Naive thymus-derived CD4-positive, alpha-beta T cell (primary cell): ENCODE measurements around the gene MESD. TPM values are rescaled to one million over a fixed set of nuclear protein-coding genes. Genes with fewer than 3 reads are reported as not detected.
A peak's percentile ranks its signal among the peaks of the same experiment; 100 is the strongest.

Experiments
- ATAC-seq: fragments of 150-1000 bp; cut with Tn5 transposase; 2 replicates; pipeline ENCODE4 v1.10.0; 2021; ENCODE audit warnings: mild to moderate bottlenecking, moderate library complexity
- CTCF ChIA-PET: fragments of 350-600 bp; sonication (Branson Sonifier 250); formaldehyde crosslinking; loops from one replicate; lab custom pipeline; 2021; ENCODE audit warnings: antibody characterized with exemption; lab: Charles Lee
- POLR2A ChIA-PET: fragments of 350-600 bp; sonication (Branson Sonifier 250); formaldehyde crosslinking; loops from one replicate; lab custom pipeline; 2021; ENCODE audit warnings: antibody characterized with exemption, inconsistent platforms; lab: Charles Lee
- DNase-seq, 9 donors: peaks; one replicate each; pipeline versions ENCODE4 v3.0.0 to v3.0.0-alpha.2; 2020 to 2022; ENCODE audit warnings: mixed read lengths in 1 of 9
- H3K27ac ChIP-seq: one replicate; pipeline ENCODE4 v1.7.0; 2013; ENCODE audit warnings: mild to moderate bottlenecking, low read depth, low read length, moderate library complexity
- H3K27me3 ChIP-seq, 2 donors: one replicate each; pipeline ENCODE4 v1.7.0; 2013; ENCODE audit warnings: low read length in 2 of 2, mild to moderate bottlenecking in 2 of 2, moderate library complexity in 2 of 2; ENCODE audit not compliant: control insufficient read depth in 2 of 2, insufficient read depth in 2 of 2
- H3K36me3 ChIP-seq, 3 experiments: 1 replicate in 2 of 3; 2 replicates in 1 of 3; pipeline ENCODE4 v1.7.0; 2013; ENCODE audit warnings: low read length in 3 of 3, mild to moderate bottlenecking in 3 of 3, moderate library complexity in 1 of 3; ENCODE audit not compliant: insufficient read depth in 3 of 3, control insufficient read depth in 2 of 3
- H3K4me1 ChIP-seq, 2 donors: one replicate each; pipeline ENCODE4 v1.7.0; 2013; ENCODE audit warnings: low read length in 2 of 2, mild to moderate bottlenecking in 2 of 2, moderate library complexity in 1 of 2; ENCODE audit not compliant: control insufficient read depth in 2 of 2, insufficient read depth in 2 of 2
- H3K4me3 ChIP-seq: 2 replicates; pipeline ENCODE4 v1.7.0; 2013; ENCODE audit warnings: mild to moderate bottlenecking, low read length
- H3K9me3 ChIP-seq, 3 experiments: 1 replicate in 2 of 3; 2 replicates in 1 of 3; pipeline ENCODE4 v1.7.0; 2013; ENCODE audit warnings: low read length in 3 of 3; ENCODE audit not compliant: control insufficient read depth in 2 of 3
- H3K27ac Mint-ChIP-seq, 9 donors: one replicate each; pipeline ENCODE4 v1.8.0; 2020 to 2022; ENCODE audit warnings: mixed read lengths in 9 of 9, mild to moderate bottlenecking in 8 of 9, moderate library complexity in 5 of 9, inconsistent platforms in 2 of 9
- H3K27me3 Mint-ChIP-seq, 5 donors: one replicate each; pipeline ENCODE4 v1.8.0; 2021 to 2022; ENCODE audit warnings: mixed read lengths in 5 of 5, mild to moderate bottlenecking in 1 of 5
- H3K36me3 Mint-ChIP-seq, 5 donors: one replicate each; pipeline ENCODE4 v1.8.0; 2020 to 2022; ENCODE audit warnings: mixed read lengths in 5 of 5, mild to moderate bottlenecking in 3 of 5, inconsistent platforms in 1 of 5
- H3K4me1 Mint-ChIP-seq, 7 donors: one replicate each; pipeline ENCODE4 v1.8.0; 2020 to 2022; ENCODE audit warnings: mixed read lengths in 7 of 7, mild to moderate bottlenecking in 3 of 7, inconsistent platforms in 1 of 7
- H3K4me3 Mint-ChIP-seq, 10 donors: one replicate each; pipeline ENCODE4 v1.8.0; 2020 to 2022; ENCODE audit warnings: mild to moderate bottlenecking in 10 of 10, mixed read lengths in 10 of 10, moderate library complexity in 6 of 10, inconsistent platforms in 2 of 10
- H3K9me3 Mint-ChIP-seq, 11 donors: one replicate each; pipeline ENCODE4 v1.8.0; 2020 to 2022; ENCODE audit warnings: mixed read lengths in 11 of 11, mild to moderate bottlenecking in 4 of 11, inconsistent platforms in 1 of 11, moderate library complexity in 1 of 11
- intact Hi-C, 2 donors: fragments of 100-400 bp; cut with micrococcal nuclease; formaldehyde crosslinking; loops; one replicate each; pipeline ENCODE4 v1.15.1; 2023
- polyA plus RNA-seq, 2 donors: library from polyadenylated mRNA; unstranded; fragments of 300-500 nt; fragmentation: Illumina TruSeq; gene quantifications; one replicate each; pipeline ENCODE4 v1.2.3, GENCODE V29; 2021
- total RNA-seq, 6 experiments: library from RNA in 5 of 6; stranded (reverse) in 5 of 6; gene quantifications; 1 replicate in 5 of 6; 2 replicates in 1 of 6; pipeline ENCODE4 v1.2.3 and lab custom pipeline; 2021 to 2026

Gene MESD
- total and polyA plus RNA-seq, 7 experiments from 2014 or later, result 17.1 to 42.5 (median 29.3) TPM

DNA sequence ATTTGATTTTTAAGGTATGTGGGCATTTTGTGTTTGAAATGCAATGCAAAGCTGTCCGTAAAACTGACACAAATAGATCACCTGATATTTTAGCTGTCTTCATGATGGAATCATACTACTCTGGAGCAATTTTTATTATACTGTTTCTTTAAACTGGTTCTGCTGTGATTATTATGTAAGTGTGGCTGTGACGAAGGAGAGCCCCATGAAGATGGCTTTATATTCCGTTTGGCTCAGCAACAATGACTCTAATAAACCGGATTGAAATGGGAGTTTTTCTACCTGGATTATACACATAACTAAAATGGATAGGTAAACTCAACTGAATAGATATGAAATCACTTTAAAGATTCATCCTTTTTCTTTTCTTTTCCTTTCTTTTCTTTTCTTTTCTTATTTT lies 20.5 kb upstream of the MESD start:
- H3K4me3 Mint-ChIP-seq, result no peak overlapping the region
- ChIA-PET POLR2A (interaction anchor here (0.5 to 2.0 kb wide), 3 partner anchors 9 to 26 kb away, joined by 4 to 9 read pairs (median 5); partner anchors contain the start of gene TLNRD1), CTCF (no interaction called here)
- H3K27ac ChIP-seq, result no peak overlapping the region
- peaks cover 0 to 10% (median 8%) of the 10 kb centered on the region in 5 donors for H3K36me3 Mint-ChIP-seq
- H3K9me3 Mint-ChIP-seq, result no peaks in the 10 kb centered on the region
- DNase-seq (no peak), ATAC-seq (no peak)
- no peaks in the 10 kb centered on the region for H3K27me3 Mint-ChIP-seq
- intact Hi-C loops, result no loop called here
- H3K27ac Mint-ChIP-seq, result peak overlapping the region in 4 of 9 donors; percentile 4 to 20 (median 8)
- H3K4me3 ChIP-seq, result no peak overlapping the region
- H3K27me3 ChIP-seq, result no peaks in the 10 kb centered on the region
- peaks cover 4 to 16% of the 10 kb centered on the region in 2 donors for H3K4me1 ChIP-seq
- H3K4me1 Mint-ChIP-seq, result peaks cover 13 to 59% (median 43%) of the 10 kb centered on the region in 7 donors
- H3K36me3 ChIP-seq, result no peaks in the 10 kb centered on the region
- H3K9me3 ChIP-seq, result no peaks in the 10 kb centered on the region

DNA sequence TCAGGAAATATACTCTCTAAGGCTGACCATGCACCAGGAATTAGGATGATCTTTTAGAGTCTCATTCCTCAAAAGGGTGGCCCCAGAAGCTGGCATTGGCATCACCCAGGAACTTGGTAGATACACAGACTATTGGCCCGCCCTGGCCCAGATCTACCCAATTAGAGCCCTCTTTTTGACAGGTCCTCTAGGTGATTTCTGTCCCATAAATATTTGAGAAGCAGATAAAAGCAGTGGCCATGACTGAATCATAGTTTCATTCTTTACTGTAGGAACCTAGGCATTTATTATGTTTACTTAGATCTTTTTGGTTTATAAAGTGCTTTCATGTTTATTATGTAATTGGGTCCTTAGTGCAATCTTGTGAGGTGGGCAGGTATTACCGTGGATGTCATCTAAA lies 18.7 kb upstream of the MESD start:
- no peaks in the 10 kb centered on the region for H3K27me3 ChIP-seq
- H3K27me3 Mint-ChIP-seq, result no peaks in the 10 kb centered on the region
- no peaks in the 10 kb centered on the region for H3K9me3 ChIP-seq
- no peak overlapping the region for H3K27ac ChIP-seq
- ATAC-seq (no peak), DNase-seq (no peak)
- no peak overlapping the region for H3K4me3 ChIP-seq
- H3K9me3 Mint-ChIP-seq, result no peaks in the 10 kb centered on the region
- ChIA-PET POLR2A (no interaction called here), CTCF (interaction anchor here (1.2 kb wide), 1 partner anchor 260 kb away, joined by 3 read pairs; no protein-coding TSS in a partner anchor)
- peak overlapping the region in 3 of 9 donors; percentile 2 to 65 (median 48) for H3K27ac Mint-ChIP-seq
- peaks cover 0 to 2% (median 0%) of the 10 kb centered on the region in 3 experiments for H3K36me3 ChIP-seq
- H3K36me3 Mint-ChIP-seq, result peaks cover 0 to 16% (median 6%) of the 10 kb centered on the region in 5 donors
- peaks cover 29 to 77% (median 61%) of the 10 kb centered on the region in 7 donors for H3K4me1 Mint-ChIP-seq
- no peak overlapping the region for H3K4me3 Mint-ChIP-seq
- intact Hi-C loops, result loop anchor here in 1 of 2 donors (10.0 kb wide), 3 partner anchors 314 to 1536 kb away; partner anchors contain the start of genes ABHD17C and RPS17
- peaks cover 12 to 34% of the 10 kb centered on the region in 2 donors for H3K4me1 ChIP-seq

DNA sequence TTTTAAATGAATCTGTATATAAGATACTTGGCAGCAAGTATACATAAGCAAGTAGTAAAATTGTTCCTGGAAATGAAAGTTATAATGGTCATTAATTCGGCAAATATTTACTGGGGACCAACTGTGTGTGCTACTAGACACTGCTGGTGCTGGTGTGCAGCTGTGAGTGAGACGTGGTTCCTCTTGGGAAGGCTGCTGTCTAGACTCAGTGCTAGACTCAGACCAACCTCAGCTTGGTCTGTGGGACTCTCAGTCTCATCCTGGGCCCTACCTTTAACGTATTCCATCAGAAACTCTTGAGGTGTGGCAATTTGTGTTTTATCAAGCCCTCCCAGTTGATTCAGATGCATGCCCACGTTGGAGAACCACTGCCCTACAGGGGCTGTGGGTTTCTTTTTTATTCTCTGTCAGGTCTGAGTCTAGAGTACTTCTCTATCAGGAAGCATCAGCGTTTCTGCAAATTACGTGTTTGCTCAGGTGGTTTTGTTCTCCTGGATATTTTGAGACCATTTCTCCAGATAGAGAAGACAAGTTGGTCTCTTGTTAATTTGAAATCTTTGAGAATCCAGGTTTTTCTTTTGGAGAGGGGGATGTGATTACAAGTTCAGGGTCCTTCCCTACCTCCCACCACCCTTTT lies 17.9 kb upstream of the MESD start:
- ChIA-PET POLR2A (no interaction called here), CTCF (interaction anchor here (0.7 kb wide), 1 partner anchor 35 kb away, joined by 4 read pairs; no protein-coding TSS in a partner anchor)
- H3K27ac Mint-ChIP-seq, result peak overlapping the region in 3 of 9 donors; percentile 25 to 77 (median 69)
- H3K4me3 Mint-ChIP-seq, result no peak overlapping the region
- Histone ChIP-seq H3K36me3 (peaks cover 0 to 9% (median 0%) of the 10 kb centered on the region in 3 experiments), H3K27me3 (no peaks in the 10 kb centered on the region), H3K9me3 (no peaks in the 10 kb centered on the region), H3K4me1 (peaks cover 18 to 40% of the 10 kb centered on the region in 2 donors), H3K4me3 (no peak overlapping the region), H3K27ac (no peak overlapping the region)
- H3K36me3 Mint-ChIP-seq, result peaks cover 0 to 19% (median 6%) of the 10 kb centered on the region in 5 donors
- DNase-seq (no peak), ATAC-seq (no peak)
- H3K27me3 Mint-ChIP-seq, result no peaks in the 10 kb centered on the region
- no peaks in the 10 kb centered on the region for H3K9me3 Mint-ChIP-seq
- H3K4me1 Mint-ChIP-seq, result peaks cover 29 to 80% (median 63%) of the 10 kb centered on the region in 7 donors
- intact Hi-C loops, result loop anchor here in 1 of 2 donors (10.0 kb wide), 3 partner anchors 313 to 1537 kb away; partner anchors contain the start of genes ABHD17C and RPS17

- no peaks in the 10 kb centered on the region for H3K27me3 ChIP-seq
- Mint-ChIP-seq H3K4me3 (no peak overlapping the region), H3K4me1 (peaks cover 29 to 78% (median 62%) of the 10 kb centered on the region in 7 donors), H3K36me3 (peaks cover 0 to 20% (median 6%) of the 10 kb centered on the region in 5 donors), H3K27ac (peak overlapping the region in 1 of 9 donors; percentile 58), H3K9me3 (no peaks in the 10 kb centered on the region), H3K27me3 (no peaks in the 10 kb centered on the region)
- H3K9me3 ChIP-seq, result no peaks in the 10 kb centered on the region
- DNase-seq (no peak), ATAC-seq (no peak)
- no peak overlapping the region for H3K27ac ChIP-seq
- ChIA-PET POLR2A (no interaction called here), CTCF (interaction anchor here (0.6 kb wide), 1 partner anchor 36 kb away, joined by 3 read pairs; no protein-coding TSS in a partner anchor)
- H3K4me1 ChIP-seq, result peaks cover 18 to 40% of the 10 kb centered on the region in 2 donors
- intact Hi-C loops, result loop anchor here in 1 of 2 donors (10.0 kb wide), 3 partner anchors 311 to 1539 kb away; partner anchors contain the start of genes ABHD17C and RPS17
- peaks cover 0 to 9% (median 0%) of the 10 kb centered on the region in 3 experiments for H3K36me3 ChIP-seq
- H3K4me3 ChIP-seq, result no peak overlapping the region
These were observed 16.5 kb upstream of the MESD start for GRCh38 chr15:81006124-81006523.

DNA sequence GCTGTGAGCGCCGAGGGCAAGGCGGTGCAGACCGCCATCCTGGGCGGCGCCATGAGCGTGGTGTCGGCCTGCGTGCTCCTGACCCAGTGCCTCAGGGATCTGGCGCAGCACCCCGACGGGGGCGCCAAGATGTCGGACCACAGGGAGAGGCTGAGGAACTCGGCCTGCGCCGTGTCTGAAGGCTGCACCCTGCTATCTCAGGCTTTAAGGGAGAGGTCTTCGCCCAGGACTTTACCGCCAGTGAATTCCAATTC lies 13.4 kb upstream of the MESD start:
- peaks cover 24 to 47% of the 10 kb centered on the region in 2 donors for H3K4me1 ChIP-seq
- peak overlapping the region; percentile 32 to 84 (median 78) for H3K4me3 Mint-ChIP-seq
- CTCF ChIA-PET, result interaction anchor here (0.9 kb wide), 1 partner anchor 12 kb away, joined by 3 read pairs; no protein-coding TSS in a partner anchor
- peaks cover 30 to 72% (median 61%) of the 10 kb centered on the region in 7 donors for H3K4me1 Mint-ChIP-seq
- H3K27ac Mint-ChIP-seq, result peak overlapping the region in 3 of 9 donors; percentile 25 to 82 (median 65)
- H3K9me3 Mint-ChIP-seq, result no peaks in the 10 kb centered on the region
- intact Hi-C loops, result loop anchor here (5.0 to 10.0 kb wide), 6 partner anchors 308 to 1542 kb away; partner anchors contain the start of genes ABHD17C (in 1 of the 2), MEX3B (in 1 of the 2), RPS17 (in 1 of the 2) and ZFAND6 (in 1 of the 2)
- H3K27me3 ChIP-seq, result no peaks in the 10 kb centered on the region
- H3K36me3 Mint-ChIP-seq, result peaks cover 0 to 25% (median 6%) of the 10 kb centered on the region in 5 donors
- POLR2A ChIA-PET, result interaction anchor here (5.2 kb wide), 1 partner anchor 14 kb away, joined by 87 read pairs; the partner anchor contains the start of gene MESD
- H3K36me3 ChIP-seq, result peaks cover 0 to 13% (median 0%) of the 10 kb centered on the region in 3 experiments
- no peaks in the 10 kb centered on the region for H3K27me3 Mint-ChIP-seq
- ATAC-seq (no peak), DNase-seq (no peak)
- H3K27ac ChIP-seq, result no peak overlapping the region
- no peak overlapping the region for H3K4me3 ChIP-seq
- no peaks in the 10 kb centered on the region for H3K9me3 ChIP-seq

DNA sequence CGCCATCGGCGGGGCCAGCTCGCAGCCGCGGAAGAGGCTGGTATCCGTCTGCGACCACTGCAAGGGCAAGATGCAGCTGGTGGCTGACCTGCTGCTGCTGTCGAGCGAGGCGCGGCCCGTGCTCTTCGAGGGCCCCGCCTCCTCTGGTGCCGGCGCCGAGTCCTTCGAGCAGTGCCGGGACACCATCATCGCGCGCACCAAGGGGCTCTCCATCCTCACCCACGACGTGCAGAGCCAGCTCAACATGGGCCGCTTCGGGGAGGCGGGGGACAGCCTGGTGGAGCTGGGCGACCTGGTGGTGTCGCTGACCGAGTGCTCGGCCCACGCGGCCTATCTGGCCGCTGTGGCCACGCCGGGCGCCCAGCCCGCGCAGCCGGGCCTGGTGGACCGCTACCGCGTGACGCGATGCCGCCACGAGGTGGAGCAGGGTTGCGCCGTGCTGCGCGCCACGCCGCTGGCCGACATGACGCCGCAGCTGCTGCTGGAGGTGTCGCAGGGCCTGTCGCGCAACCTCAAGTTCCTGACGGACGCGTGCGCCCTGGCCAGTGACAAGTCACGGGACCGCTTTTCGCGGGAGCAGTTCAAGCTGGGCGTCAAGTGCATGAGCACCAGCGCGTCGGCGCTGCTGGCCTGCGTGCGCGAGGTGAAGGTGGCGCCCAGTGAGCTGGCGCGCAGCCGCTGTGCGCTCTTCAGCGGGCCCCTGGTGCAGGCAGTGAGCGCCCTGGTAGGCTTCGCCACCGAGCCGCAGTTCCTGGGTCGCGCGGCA lies 12.9 kb upstream of the MESD start:
- no peak overlapping the region for H3K27ac Mint-ChIP-seq
- no peak for ATAC-seq
- no peaks in the 10 kb centered on the region for H3K9me3 Mint-ChIP-seq
- H3K27me3 ChIP-seq, result no peaks in the 10 kb centered on the region
- no peaks in the 10 kb centered on the region for H3K9me3 ChIP-seq
- H3K27ac ChIP-seq, result no peak overlapping the region
- peaks cover 0 to 25% (median 6%) of the 10 kb centered on the region in 5 donors for H3K36me3 Mint-ChIP-seq
- peaks cover 28 to 72% (median 58%) of the 10 kb centered on the region in 7 donors for H3K4me1 Mint-ChIP-seq
- H3K36me3 ChIP-seq, result peaks cover 0 to 13% (median 0%) of the 10 kb centered on the region in 3 experiments
- POLR2A ChIA-PET, result interaction anchor here (1.0 to 5.2 kb wide), 2 partner anchors 13 to 24 kb away, joined by 3 to 87 read pairs; partner anchors contain the start of gene MESD
- H3K4me1 ChIP-seq, result peaks cover 24 to 47% of the 10 kb centered on the region in 2 donors
- peak overlapping the region in 9 of 10 donors; percentile 27 to 94 (median 64) for H3K4me3 Mint-ChIP-seq
- DNase-seq, result no peak
- intact Hi-C loops, result loop anchor here (5.0 to 10.0 kb wide), 6 partner anchors 308 to 1542 kb away; partner anchors contain the start of genes ABHD17C (in 1 of the 2), MEX3B (in 1 of the 2), RPS17 (in 1 of the 2) and ZFAND6 (in 1 of the 2)
- H3K4me3 ChIP-seq, result peak overlapping the region; percentile 83
- no peaks in the 10 kb centered on the region for H3K27me3 Mint-ChIP-seq
- CTCF ChIA-PET, result interaction anchor here (0.6 to 2.1 kb wide), 3 partner anchors 11 to 103 kb away, joined by 3 to 7 read pairs (median 3); no protein-coding TSS in a partner anchor
